ENCODE measurements around the gene ADAP1.

GRCh38 chr7:879093-879492, 75.4 kb downstream of the ADAP1 start:
- TF ChIP-seq EZH2 (IDR thresholded peaks at IDR 0.05; ENCODE audit: borderline replicate concordance, low read depth, low read length, severe bottlenecking), result no peak
- TF ChIP-seq CTCF (IDR thresholded peaks at IDR 0.05; ENCODE audit: borderline replicate concordance, extremely low read depth, low read length, poor library complexity, severe bottlenecking), result no peak

Data from DND-41 (cell line).